A549 treated with RU486 at 1 μM for 4 hours (cell line): ENCODE data around the gene SIK3. TPM values are rescaled to one million over a fixed set of nuclear protein-coding genes. Genes with fewer than 3 reads are reported as not detected.

Experiments used
- total RNA-seq: library from RNA; stranded (reverse); fragments of 200-300 nt; extraction: Qiagen RNA extraction; gene quantifications from 5 replicates; pipeline ENCODE4 v1.2.3, GENCODE V29; 2022; ENCODE audit warnings: low read depth

SIK3 gene
- 8.2 to 10.4 TPM (median 9.7 TPM) in 5 replicates for total RNA-seq

DNA sequence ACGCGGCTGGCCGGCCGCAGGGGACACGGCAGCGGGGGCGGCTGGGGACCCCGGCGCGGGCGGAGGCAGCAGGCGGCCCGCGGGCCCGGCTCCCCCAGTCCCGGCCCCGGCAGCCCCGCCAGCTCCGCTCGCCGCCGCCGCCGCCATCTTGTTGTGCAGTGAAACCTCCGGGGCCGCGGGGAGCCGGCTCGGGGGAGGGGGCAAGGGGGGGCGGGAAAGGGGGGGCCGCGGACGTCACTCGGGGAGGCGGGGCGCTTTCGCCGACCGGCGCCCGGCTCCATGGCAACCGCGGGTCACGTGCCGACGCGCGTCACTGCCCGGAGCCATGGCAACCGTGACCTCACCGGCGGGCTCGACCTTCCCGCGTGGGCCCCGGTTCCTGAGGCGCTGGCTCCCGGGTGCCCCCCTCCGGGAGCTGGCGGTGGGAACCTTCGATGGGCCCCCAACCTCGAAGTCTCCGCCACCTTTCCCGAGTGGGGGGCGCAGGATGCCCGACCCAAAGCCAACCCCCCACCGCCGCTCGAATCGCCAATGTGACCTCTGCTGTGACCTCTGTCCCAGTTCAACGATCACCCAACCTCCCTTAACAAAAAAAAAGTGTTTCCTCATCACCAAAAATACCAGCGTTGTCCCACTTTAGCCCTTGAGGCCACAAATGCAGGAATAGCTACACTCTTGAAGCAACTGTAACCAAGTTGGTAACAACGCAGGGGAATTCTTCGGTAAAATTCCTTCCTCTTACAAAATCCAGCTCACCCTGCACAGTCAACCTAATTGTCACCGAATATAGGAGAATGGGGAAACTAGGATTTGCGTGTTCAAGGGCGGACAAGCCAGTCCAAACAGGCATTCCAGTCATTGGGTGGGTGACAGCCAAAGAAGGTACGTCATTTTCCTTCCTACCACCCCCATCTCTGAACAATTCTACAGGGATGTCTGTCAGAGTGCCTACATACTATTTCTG, at the start of gene SIK3:
TSS of gene SIK3 (minus strand) at position 160 of the 964 bp plus-strand sequence. CDS start at position 147, 13 bp downstream.

GRCh38 chr11:117143871-117144476, 45.7 kb upstream of the SIK3 start, which contains the start of gene PAFAH1B2:
Gene PAFAH1B2, plus strand, starts transcription at chr11:117144287. Its CDS starts 8,161 bp downstream, at chr11:117152448.

GRCh38 chr11:116837231-116838091, 260.8 kb downstream of the SIK3 start, which contains the start of gene APOA1:
Gene APOA1, minus strand, starts transcription at chr11:116837622. Its CDS starts 235 bp downstream, at chr11:116837387.

DNA sequence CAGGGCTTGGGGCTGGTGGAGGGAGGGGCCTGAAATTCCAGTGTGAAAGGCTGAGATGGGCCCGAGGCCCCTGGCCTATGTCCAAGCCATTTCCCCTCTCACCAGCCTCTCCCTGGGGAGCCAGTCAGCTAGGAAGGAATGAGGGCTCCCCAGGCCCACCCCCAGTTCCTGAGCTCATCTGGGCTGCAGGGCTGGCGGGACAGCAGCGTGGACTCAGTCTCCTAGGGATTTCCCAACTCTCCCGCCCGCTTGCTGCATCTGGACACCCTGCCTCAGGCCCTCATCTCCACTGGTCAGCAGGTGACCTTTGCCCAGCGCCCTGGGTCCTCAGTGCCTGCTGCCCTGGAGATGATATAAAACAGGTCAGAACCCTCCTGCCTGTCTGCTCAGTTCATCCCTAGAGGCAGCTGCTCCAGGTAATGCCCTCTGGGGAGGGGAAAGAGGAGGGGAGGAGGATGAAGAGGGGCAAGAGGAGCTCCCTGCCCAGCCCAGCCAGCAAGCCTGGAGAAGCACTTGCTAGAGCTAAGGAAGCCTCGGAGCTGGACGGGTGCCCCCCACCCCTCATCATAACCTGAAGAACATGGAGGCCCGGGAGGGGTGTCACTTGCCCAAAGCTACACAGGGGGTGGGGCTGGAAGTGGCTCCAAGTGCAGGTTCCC, 268.6 kb downstream of the SIK3 start, which contains the start of gene APOC3:
TSS of gene APOC3 (plus strand) at position 383 of the 659 bp plus-strand sequence. CDS start 676 bp downstream, outside the sequence.

DNA sequence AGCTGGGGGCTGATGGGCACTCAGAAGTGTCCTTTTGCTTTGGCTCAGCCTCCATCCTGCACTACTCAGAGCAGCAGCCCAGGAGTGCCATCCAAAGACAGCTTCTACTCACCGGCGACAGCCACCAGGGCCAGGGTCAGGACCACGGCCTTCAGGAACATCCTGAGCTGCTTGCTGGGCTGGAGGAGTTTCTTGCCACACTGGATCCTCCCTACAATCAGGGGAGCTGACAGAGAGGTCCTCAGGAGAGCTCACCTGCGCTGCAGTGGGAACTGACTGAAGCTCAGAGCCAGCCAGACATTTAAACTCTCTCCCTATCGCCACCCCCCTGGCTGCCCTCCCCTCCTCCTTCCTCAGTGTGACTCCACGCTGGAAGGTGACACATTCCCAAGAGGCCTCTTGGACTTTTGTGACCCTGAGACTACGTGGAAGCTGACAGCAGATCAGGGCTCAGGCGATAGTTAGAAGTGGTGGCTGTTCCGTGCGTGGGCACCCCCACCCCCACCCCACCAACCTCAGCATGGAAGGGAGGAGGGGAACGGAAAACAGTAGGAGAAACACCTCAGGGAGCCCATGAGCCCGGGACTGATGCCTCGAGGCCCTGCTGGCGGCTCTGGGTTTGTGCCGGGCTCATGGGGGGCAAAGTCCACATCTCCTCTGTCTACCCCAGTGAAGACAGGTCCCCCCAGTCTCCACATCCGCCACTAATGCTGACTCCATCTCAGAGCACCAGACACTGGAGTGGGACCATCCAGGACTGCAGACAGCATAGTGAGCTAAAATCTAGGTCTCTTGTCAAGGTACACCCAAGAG, 275.0 kb downstream of the SIK3 start, which contains the start of gene APOA4:
TSS of gene APOA4 (minus strand) at position 274 of the 813 bp plus-strand sequence. CDS start at position 161, 113 bp downstream.

Other genes with a start within 250 kb of the SIK3 start
- gene PAFAH1B2, start 45.9 kb upstream of the SIK3 start, total RNA-seq = 26.3 to 44.7 TPM (median 36.1 TPM) in 5 replicates
- 4.0 to 5.7 TPM (median 4.9 TPM) in 5 replicates for gene SIDT2, start 80.3 kb upstream of the SIK3 start, total RNA-seq
- 62.5 to 145 TPM (median 102 TPM) in 5 replicates for gene TAGLN, start 100.9 kb upstream of the SIK3 start, total RNA-seq
- 12.4 to 17.8 TPM (median 14.8 TPM) in 5 replicates for gene PCSK7, start 133.6 kb upstream of the SIK3 start, total RNA-seq
- 8.0 to 10.8 TPM (median 9.6 TPM) in 5 replicates for gene RNF214, start 134.2 kb upstream of the SIK3 start, total RNA-seq
- gene BACE1-AS, start 192.9 kb upstream of the SIK3 start, total RNA-seq = 1.4 to 3.3 TPM (median 2.1 TPM) in 5 replicates
- 7.7 to 9.3 TPM (median 8.2 TPM) in 5 replicates for gene BACE1, start 217.8 kb upstream of the SIK3 start, total RNA-seq
- 14.4 to 16.9 TPM (median 15.1 TPM) in 5 replicates for gene CEP164, start 229.4 kb upstream of the SIK3 start, total RNA-seq